SK-N-DZ (cell line): ENCODE results near the gene GSS.
"Not testable (repeated sequence)": the region's sequence is repeated elsewhere in the genome, so short reads cannot be mapped to it uniquely, and the experiment has no call there.

ENCODE experiments used
- DNase-seq: peaks from one replicate; pipeline ENCODE4 v3.0.0-alpha.2; 2015; ENCODE audit warnings: low spot score

GSS gene

GRCh38 chr20:34907616-34908469 is 47.8 kb downstream of the GSS start:
- DNase-seq, result no peak

DNA sequence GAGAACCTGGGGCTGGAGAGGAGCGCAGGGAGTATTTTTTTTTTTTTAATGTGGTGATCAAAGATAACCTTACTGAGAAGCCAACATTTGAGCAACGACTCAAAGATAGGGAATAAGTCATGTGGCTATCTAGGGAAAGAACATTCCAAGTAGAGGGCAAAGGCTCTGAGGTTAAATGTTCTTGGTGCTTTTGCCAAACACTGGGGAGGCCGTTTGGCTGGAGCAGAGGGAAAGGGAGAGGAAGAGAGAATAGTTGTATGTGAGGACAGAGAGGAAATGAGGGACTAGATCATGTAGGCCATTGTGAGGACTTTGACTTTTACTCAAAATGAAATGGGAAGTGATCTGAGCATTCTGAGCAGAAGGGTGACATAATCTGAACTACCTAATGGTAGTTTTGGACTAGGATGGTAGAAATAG is 51.4 kb downstream of the GSS start:
- DNase-seq, result no peak

DNA sequence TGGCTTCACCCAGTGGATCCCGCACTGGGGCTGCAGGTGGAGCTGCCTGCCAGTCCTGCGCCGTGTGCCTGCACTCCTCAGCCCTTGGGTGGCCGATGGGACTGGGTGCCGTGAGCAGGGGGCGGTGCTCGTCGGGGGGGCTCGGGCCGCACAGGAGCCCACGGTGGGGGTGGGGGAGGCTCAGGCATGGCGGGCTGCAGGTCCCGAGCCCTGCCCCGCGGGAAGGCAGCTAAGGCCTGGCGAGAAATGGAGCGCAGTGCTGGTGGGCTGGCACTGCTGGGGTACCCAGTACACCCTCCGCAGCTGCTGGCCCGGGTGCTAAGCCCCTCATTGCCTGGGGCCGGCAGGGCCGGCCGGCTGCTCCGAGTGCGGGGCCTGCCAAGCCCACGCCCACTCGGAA is 56.9 kb downstream of the GSS start:
- DNase-seq, result not testable (repeated sequence)

DNA sequence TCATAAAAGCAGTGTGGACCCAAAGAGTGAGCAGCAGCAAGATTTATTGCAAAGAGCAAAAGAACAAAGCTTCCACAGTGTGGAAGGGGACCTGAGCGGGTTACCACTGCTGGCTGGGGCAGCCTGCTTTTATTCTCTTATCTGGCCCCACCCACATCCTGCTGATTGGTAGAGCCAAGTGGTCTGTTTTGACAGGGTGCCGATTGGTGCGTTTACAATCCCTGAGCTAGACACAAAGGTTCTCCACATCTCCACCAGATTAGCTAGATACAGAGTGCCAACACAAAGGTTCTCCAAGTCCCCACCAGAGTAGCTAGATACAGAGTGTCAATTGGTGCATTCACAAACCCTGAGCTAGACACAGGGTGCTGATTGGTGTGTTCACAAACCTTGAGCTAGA is 57.5 kb downstream of the GSS start:
- not testable (repeated sequence) for DNase-seq

- DNase-seq, result no peak
Measured at GRCh38 chr20:34896086-34896621, 59.5 kb downstream of the GSS start.

DNA sequence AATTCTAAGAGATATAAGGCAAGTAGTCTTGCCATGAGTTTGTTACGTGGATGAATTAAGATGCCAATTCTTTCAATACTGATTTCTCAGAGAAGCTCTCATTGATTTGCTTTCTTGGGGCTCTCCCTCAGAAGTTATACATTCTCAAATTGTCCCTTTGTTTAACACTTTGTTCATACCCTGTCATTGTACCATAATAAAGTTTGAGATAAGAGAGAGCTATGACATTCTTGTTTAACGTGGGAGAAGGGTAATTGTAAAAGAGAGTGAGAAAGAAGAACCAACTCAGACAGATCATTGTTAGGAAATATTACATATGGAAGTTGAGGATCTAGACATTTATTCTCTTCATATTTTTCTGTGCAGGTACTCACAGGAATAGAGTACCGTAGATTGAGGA is 60.1 kb downstream of the GSS start:
- DNase-seq, result no peak

- no peak for DNase-seq
Measured at GRCh38 chr20:34894723-34895122, 60.9 kb downstream of the GSS start.

DNA sequence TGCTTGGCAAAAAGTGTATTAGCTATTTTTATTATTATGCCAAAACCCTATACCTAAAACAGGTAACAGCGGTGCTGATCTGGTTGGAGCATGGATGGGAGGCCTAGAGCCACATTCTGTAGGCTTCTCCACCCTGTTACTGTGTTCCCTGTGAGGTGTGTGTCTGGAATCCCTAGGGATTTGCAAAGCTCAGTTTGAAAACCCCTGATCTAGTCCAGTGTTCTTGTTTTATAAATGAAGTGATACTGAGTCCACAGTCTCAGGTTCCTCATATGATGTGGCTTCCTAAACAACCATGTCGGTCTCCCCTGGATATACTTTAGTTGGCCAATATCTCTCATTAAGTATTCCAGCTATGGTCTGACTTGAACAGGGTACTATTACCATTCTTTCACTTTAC is 62.9 kb downstream of the GSS start:
- no peak for DNase-seq

- no peak for DNase-seq
Measured at GRCh38 chr20:34891166-34892062, 64.2 kb downstream of the GSS start.

DNA sequence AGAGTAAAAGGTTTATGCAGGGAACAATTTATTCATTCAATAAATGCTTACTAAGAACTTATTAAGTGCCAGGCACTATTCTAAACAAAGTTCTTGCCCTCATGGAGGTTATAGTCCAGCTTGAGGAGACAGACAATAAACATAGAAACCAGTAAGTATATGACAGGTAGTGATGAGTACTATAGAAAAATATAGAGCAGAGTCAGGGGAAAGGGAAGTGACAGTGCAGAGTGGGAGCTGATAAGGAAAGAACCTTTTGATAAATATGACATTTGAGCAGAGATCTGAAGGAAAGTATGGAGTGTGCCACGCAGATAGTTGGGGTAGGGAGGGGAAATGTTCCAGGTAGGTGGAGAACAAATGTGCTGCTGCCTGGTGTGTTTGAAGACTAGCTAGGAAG is 67.1 kb downstream of the GSS start:
- no peak for DNase-seq

DNA sequence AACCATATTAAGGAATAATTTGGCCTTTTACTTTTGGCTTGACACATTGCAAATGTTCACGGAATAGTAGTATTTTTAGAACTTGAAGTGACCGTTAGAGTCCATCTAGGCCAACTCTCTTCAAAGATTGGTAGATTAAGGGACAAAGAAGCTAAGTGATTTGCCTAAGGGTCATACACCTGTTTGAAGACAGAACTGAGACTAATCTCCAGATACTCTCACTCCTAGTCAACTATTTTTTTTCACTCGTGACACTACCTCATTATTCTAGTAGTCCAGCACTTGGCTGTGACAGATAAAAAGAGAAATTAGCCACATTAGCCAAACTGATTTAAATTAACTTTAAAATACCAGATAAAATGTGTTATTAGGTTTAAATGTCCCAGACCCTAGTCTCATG is 68.6 kb downstream of the GSS start:
- no peak for DNase-seq

DNA sequence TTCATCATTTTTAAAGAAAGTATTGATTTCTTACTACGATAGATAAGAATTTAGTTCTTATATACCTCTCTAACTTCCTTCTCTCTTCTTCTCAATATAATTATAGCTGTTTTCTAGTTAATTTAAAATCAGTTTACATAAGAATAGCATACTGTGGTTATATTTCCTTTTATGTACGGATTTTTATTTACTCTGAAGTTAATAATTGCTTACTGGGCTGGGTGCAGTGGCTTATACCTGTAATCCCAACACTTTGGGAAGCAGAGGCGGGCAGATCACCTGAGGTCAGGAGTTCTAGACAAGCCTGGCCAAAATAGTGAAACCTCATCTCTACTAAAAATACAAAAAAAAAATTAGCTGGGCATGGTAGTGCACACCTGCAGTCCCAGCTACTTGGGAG is 69.5 kb downstream of the GSS start:
- no peak for DNase-seq

GRCh38 chr20:34884260-34884659 is 71.3 kb downstream of the GSS start:
- DNase-seq, result no peak

DNA sequence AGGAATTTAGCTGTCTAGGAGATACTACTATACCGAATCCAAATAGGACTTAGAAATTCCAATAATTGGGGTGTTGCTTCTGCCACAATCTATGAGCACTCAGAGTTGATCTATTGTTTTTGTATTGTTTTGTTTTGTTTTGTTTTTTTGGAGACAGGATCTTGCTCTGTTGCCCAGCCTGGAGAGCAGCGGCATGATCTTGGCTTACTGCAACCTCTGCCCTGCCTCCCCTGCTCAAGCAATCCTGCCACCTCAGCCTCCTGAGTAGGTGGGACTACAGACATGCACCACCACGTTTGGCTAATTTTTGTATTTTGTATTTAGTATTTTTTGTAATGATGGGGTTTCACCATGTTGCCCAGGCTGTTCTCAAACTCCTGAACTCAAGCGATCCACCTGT is 71.8 kb downstream of the GSS start:
- no peak for DNase-seq

- no peak for DNase-seq
Measured at GRCh38 chr20:34883087-34883688, 72.4 kb downstream of the GSS start.

GRCh38 chr20:34881689-34882088 is 73.9 kb downstream of the GSS start:
- DNase-seq, result no peak

DNA sequence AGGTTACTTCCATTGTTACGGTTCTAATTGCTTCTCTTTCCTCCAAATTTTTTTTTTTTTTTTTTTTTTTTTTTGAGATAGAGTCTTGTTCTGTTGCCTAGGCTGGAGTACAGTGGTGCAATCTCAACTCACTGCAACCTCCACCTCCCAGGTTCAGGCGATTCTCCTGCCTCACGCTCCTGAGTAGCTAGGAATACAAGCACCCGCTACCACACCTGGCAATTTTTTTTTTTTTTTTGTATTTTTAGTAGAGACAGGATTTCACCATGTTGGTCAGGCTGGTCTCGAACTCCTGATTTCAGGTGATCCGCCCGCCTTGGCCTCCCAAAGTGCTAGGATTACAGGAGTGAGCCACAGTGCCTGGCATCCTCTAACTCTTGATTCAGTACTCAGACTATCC is 74.6 kb downstream of the GSS start:
- DNase-seq, result not testable (repeated sequence)

DNA sequence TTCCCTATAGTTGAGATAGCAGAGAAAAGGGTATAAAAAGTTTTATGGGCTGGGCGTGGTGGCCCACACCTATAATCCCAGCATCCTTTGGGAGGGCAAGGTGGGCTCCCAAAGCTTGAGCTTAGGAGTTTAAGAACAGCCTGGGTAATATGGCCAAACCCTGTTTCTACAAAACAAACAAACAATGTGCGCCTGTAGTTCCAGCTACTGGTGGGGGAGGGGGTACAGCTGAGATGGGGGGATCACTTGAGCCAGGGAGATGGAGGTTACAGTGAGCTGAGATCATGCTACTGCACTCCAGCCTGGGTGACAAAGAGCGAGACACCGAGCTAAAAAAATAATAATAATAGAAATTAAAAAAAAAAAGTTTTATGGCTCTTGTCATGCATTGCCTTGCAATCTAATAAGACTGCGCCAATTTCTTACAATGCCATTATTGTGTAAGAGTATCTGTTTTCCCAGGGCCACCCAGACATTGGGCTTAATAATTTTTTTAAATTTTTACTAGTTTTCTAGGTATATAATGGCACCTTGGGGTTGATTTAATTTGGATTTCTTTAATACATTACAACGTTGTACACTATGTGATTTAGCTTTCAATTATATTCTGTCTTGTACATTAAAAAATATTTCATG is 75.3 kb downstream of the GSS start:
- DNase-seq, result no peak
